Measurements from ENCODE around the gene ATG2A.

The ATG2A gene

GRCh38 chr11:64878494-64879243 is 38.3 kb downstream of the ATG2A start, which contains the start of gene EHD1:
EHD1 (minus strand) TSS chr11:64878621; CDS start chr11:64878464, 157 bp downstream.
- TF ChIP-seq, protein P1, sequence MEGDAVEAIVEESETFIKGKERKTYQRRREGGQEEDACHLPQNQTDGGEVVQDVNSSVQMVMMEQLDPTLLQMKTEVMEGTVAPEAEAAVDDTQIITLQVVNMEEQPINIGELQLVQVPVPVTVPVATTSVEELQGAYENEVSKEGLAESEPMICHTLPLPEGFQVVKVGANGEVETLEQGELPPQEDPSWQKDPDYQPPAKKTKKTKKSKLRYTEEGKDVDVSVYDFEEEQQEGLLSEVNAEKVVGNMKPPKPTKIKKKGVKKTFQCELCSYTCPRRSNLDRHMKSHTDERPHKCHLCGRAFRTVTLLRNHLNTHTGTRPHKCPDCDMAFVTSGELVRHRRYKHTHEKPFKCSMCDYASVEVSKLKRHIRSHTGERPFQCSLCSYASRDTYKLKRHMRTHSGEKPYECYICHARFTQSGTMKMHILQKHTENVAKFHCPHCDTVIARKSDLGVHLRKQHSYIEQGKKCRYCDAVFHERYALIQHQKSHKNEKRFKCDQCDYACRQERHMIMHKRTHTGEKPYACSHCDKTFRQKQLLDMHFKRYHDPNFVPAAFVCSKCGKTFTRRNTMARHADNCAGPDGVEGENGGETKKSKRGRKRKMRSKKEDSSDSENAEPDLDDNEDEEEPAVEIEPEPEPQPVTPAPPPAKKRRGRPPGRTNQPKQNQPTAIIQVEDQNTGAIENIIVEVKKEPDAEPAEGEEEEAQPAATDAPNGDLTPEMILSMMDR (IDR thresholded peaks at IDR 0.05; ENCODE audit: low read depth, low read length), result peak; percentile 33; the same call in 1 of the 2 replicates

GRCh38 chr11:64878223-64878493 is 38.9 kb downstream of the ATG2A start:
- TF ChIP-seq, protein P1 (IDR thresholded peaks at IDR 0.05; ENCODE audit: low read depth, low read length), result no peak
- peak overlapping the region; percentile 99 for H3K4me3 ChIP-seq (ENCODE audit: low read depth, low read length)

More at GRCh38 chr11:64878494-64879243, 38.3 kb downstream of the ATG2A start, which contains the start of gene EHD1:
- peak within 1 kb of the TSS; percentile 99 for H3K4me3 ChIP-seq (ENCODE audit: low read depth, low read length)

DNA sequence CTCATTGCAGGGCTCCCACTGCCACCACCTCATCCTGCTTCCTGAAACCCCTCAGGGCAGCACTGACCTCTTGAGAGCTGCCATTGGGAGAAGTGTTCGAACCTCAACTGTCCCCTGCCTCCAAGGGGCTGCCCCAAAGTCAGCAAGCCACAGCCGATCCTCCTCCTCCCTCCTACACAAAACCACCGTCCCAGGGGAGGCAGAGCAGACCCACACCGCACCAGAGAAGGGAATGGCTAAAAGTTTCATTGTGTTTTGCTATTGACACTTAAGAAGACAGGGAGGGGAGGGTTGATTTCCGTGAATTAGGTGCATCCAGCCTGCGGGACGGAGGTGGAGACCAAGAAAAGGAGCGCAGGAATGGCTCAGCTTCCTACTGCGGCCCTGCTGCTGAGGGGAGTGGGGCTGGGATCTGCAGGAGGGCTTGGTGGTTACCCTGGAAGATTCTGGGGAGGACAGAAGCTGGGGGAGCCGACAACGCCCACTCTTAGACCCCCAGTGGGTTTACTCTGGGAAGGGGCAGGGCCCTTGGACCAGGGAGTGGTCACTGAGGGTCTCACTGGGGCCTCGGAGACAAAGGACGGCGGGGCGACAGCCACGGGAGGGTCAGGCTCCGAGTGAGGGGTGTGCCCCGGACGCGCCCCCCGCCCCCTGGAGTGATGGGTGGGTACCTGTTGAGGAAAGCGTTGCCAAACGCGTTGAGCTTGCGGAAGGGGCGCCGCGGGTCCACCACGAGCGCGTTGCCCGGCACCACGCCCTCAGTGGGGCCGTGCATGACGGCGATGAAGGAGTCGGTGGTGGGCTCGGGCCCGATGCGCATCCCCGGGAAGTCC is 39.4 kb downstream of the ATG2A start:
- TF ChIP-seq, protein P1 (IDR thresholded peaks at IDR 0.05; ENCODE audit: low read depth, low read length), result no peak
- H3K4me3 ChIP-seq (ENCODE audit: low read depth, low read length), result peak overlapping the region; percentile 99

DNA sequence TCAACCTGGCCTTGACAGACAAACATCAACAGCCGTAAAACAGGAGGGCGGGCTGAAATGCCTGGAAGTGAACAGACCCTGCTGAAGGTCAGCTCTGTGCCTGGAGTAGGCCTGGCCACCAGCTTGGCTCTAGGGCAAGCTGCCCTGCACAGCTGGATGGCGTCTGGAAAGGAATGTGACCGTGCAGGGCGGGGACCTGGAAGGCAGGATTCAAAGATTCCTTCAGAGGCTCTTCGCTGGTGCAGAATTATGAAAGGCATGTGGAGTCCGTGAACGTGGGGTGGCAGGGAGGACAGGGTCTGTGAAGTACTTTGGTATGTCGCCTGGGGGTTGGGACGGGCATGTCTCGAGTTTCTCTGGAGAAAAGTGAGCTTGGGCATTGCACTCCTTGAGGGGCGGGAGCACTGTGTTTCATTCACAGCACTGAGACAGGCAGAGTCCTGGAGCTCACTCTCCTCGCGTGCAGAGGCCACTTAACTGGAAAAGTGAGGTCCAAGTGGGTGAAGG is 40.1 kb downstream of the ATG2A start:
- H3K4me3 ChIP-seq (ENCODE audit: low read depth, low read length), result peak overlapping the region; percentile 99
- TF ChIP-seq, protein P1 (IDR thresholded peaks at IDR 0.05; ENCODE audit: low read depth, low read length), result no peak

GRCh38 chr11:64876229-64876750 is 40.7 kb downstream of the ATG2A start:
- TF ChIP-seq, protein P1 (IDR thresholded peaks at IDR 0.05; ENCODE audit: low read depth, low read length), result no peak
- H3K4me3 ChIP-seq (ENCODE audit: low read depth, low read length), result peak overlapping the region; percentile 99

DNA sequence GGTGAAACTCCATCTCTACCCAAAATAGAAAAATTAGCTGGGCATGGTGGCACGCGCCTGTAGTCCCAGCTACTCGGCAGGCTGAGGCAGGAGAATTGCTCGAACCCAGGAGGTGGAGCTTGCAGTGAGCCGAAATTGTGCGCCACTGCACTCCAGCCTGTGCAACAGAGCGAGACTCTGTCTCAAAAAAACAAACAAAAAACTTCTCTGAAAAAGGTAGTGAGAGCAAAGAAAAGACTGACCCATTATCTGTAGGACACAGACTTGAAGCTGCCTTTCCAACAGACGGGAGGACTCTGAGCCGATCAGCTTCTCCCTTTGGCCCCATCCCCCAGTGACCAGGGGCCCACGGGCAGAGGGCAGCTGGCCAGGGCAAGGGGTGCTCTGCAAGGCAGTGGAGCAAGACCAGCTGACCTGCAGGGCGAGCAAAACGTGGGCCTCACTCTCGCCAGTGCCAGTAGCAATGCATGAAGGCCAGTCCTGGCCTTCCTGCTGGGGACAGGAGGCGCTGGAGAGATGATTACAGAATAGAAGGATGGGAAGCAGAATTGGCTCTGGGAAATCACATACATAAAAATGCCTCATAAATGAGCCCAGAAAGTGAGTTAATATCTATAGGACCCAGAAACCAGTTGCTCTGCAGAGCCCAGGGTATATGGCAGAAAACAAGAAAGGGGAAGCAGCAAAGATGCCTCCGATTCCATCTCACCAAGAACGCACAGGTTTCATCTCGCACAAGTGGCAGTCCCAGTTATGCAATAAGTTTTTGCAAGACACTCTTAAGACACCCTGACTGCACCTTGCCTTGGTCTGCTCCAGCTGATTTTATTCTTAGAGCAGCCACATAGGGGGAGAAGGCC is 41.4 kb downstream of the ATG2A start:
- peak overlapping the region; percentile 99 for H3K4me3 ChIP-seq (ENCODE audit: low read depth, low read length)
- TF ChIP-seq, protein P1 (IDR thresholded peaks at IDR 0.05; ENCODE audit: low read depth, low read length), result no peak

All from WI38 (cell line).